ENCODE results near the gene TMEM41B. TPM values are rescaled to one million over a fixed set of nuclear protein-coding genes. Genes with fewer than 3 reads are reported as not detected.
"Not testable (repeated sequence)": the region's sequence is repeated elsewhere in the genome, so short reads cannot be mapped to it uniquely, and the experiment has no call there.

TMEM41B gene, protein sequence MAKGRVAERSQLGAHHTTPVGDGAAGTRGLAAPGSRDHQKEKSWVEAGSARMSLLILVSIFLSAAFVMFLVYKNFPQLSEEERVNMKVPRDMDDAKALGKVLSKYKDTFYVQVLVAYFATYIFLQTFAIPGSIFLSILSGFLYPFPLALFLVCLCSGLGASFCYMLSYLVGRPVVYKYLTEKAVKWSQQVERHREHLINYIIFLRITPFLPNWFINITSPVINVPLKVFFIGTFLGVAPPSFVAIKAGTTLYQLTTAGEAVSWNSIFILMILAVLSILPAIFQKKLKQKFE
- 26.8 and 37.8 TPM in 2 replicates for total RNA-seq (ENCODE audit: low replicate concordance)

DNA sequence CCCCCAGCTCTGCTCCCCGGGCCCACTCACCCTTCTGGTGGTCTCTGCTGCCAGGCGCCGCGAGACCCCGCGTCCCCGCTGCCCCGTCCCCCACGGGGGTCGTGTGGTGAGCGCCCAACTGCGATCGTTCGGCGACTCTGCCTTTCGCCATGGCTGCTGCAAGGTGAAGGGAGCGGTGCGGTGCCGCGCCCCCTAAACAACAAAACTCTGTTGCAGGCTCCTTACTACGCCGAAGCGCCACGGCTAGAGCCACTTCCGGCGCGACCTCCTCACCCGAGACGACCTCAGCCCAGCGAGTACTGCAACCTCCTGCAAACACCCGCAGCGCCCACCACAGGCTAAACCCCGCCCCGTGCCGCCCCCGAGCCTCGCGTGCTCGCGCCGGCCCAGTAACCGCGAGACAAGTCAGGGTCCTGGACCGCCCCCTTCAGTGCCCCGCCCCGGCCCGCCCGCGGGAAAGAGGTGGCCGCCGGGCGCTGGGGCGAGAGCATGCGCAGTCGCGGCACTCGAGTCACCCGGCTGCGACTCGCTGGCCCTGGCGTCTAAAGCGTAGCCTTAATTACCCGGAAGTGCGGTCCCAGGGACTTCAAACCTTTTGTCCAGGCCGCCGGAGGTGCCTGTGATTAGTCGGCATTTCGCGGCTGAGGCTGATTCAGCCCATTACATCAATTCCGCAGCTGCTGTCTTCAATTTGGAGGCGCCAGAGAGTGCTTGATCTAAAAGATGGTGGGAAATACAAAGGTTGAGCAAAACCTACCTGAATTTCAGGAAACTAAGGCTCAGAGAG is at the start of gene TMEM41B:
TMEM41B (minus strand) TSS at position 303 of the 787 bp plus-strand sequence; CDS start at position 151, 152 bp downstream.
- DNase-seq (ENCODE audit: low read depth): peak; percentile 98
- peak; percentile 19 for TF ChIP-seq CTCF (IDR thresholded peaks at IDR 0.05; ENCODE audit: insufficient read depth, low read length)
- H3K4me3 ChIP-seq (ENCODE audit: low read depth, low read length): peak within 1 kb of the TSS; percentile 95

- no peak overlapping the region for H3K4me3 ChIP-seq (ENCODE audit: low read depth, low read length)
- no peak for TF ChIP-seq CTCF (IDR thresholded peaks at IDR 0.05; ENCODE audit: insufficient read depth, low read length)
- DNase-seq (ENCODE audit: low read depth): no peak
Measured at GRCh38 chr11:9362393-9362863, 48.0 kb upstream of the TMEM41B start.

GRCh38 chr11:9360862-9361622 is 46.6 kb upstream of the TMEM41B start:
- not testable (repeated sequence) for DNase-seq (ENCODE audit: low read depth); H3K4me3 ChIP-seq (ENCODE audit: low read depth, low read length)

- H3K4me3 ChIP-seq (ENCODE audit: low read depth, low read length): no peak overlapping the region
- no peak for DNase-seq (ENCODE audit: low read depth)
- no peak for TF ChIP-seq CTCF (IDR thresholded peaks at IDR 0.05; ENCODE audit: insufficient read depth, low read length)
Measured at GRCh38 chr11:9357041-9357440, 42.6 kb upstream of the TMEM41B start.

- H3K4me3 ChIP-seq (ENCODE audit: low read depth, low read length): no peak overlapping the region
- DNase-seq (ENCODE audit: low read depth): no peak
- TF ChIP-seq CTCF (IDR thresholded peaks at IDR 0.05; ENCODE audit: insufficient read depth, low read length): no peak
Measured at GRCh38 chr11:9351321-9351881, 37.0 kb upstream of the TMEM41B start.

DNA sequence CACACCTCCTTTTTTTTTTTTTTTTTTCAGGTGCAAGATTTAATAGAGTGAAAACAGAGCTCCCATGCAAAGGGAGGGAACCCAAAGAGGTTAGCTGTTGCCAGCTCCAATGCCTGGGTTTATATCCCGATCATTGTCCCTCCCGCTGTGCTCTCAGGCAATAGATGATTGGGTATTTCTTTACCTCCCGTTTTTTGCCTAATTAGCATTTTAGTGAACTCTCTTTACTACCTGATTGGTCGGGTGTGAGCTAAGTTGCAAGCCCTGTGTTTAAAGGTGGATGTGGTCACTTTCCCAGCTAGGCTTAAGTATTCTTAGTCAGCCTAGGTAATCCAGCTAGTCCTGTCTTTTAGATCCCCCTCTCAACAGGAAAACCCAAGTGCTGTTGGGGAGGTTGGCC is 33.4 kb upstream of the TMEM41B start:
- H3K4me3 ChIP-seq (ENCODE audit: low read depth, low read length); DNase-seq (ENCODE audit: low read depth): not testable (repeated sequence)

DNA sequence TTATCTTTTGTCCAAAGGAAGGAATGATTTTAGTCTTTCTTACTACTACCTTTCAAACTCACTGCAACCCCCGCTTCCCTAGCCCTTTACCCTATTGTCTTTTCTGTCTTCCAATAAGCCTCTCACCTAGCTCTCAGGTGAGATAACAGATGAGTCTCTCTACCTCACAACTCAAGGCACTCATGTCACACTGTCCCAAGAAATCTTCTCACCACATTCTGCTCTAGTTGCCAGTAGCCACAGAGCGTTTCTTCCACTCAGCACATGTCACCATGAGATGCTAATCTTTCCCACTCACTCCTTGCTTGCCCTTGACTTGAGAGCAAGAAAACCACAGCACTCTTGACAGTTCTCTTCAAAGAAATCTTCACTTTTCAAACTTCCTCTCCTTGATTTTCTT is 32.7 kb upstream of the TMEM41B start:
- TF ChIP-seq CTCF (IDR thresholded peaks at IDR 0.05; ENCODE audit: insufficient read depth, low read length): no peak
- no peak for DNase-seq (ENCODE audit: low read depth)

More for the DNA sequence above, 32.7 kb upstream of the TMEM41B start:
- no peak overlapping the region for H3K4me3 ChIP-seq (ENCODE audit: low read depth, low read length)

Data from fibroblast of the aortic adventitia (primary cell).